Mammary epithelial cell (primary cell): ENCODE measurements around the gene PPP1R13B.

Experiments used
- EZH2 ChIP-seq: IDR thresholded peaks from 2 replicates; pipeline ENCODE4 v1.6.1; 2012; ENCODE audit warnings: low read length, inconsistent platforms, borderline replicate concordance
- TF ChIP-seq, protein P1 (sequence below), 2 donors: IDR thresholded peaks in 1 of 2; conservative IDR thresholded peaks in 1 of 2; 2 replicates each; pipeline ENCODE4 v1.5.1; 2011 to 2012; ENCODE audit warnings: inconsistent platforms in 2 of 2, low read length in 2 of 2, mild to moderate bottlenecking in 2 of 2, control low read depth in 1 of 2, low read depth in 1 of 2; ENCODE audit not compliant: insufficient read depth in 1 of 2; ENCODE audit errors: extremely low read depth in 1 of 2

DNA sequence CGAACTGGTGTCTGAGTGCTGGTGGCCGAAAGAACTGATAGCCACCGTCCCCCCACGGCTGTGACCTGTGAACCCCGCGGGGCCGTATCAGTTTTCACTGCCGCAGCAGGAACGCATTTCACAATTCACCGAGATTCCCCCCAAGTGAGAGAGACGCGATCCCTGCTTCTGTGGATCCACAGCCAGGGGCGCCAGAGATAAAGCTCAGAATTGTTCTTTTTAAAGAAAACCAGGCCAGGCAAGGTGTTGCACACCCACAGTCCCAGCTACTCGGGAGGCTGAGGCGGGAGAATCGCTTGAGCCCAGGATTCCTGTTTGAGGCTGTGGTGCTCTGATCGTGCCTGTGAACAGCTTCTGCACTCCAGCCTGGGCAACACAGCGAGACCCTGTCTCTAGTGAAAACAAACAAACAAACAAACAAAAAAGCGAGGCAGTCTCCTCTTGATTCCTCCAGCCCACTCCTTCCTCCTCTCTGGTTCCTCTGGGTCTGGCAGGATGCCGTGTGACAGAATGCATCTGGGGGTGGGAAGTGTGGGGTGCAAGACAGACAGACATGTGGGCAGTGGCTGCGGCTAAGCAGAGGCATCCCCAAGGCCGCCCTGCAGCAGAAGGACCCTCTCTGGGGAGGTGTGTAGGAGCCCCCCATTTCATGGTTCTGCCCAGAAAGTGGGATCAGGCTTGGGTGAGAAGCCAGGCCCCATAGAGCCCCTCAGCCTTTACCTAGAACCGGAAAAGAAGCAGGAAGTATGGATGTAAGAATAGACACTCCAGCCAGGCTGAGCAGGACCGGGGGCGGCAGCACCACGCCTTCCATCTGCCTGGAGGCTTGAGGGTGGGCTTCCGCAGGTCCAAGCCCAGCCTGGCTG lies 39.2 kb upstream of the PPP1R13B start:
- TF ChIP-seq, protein P1, sequence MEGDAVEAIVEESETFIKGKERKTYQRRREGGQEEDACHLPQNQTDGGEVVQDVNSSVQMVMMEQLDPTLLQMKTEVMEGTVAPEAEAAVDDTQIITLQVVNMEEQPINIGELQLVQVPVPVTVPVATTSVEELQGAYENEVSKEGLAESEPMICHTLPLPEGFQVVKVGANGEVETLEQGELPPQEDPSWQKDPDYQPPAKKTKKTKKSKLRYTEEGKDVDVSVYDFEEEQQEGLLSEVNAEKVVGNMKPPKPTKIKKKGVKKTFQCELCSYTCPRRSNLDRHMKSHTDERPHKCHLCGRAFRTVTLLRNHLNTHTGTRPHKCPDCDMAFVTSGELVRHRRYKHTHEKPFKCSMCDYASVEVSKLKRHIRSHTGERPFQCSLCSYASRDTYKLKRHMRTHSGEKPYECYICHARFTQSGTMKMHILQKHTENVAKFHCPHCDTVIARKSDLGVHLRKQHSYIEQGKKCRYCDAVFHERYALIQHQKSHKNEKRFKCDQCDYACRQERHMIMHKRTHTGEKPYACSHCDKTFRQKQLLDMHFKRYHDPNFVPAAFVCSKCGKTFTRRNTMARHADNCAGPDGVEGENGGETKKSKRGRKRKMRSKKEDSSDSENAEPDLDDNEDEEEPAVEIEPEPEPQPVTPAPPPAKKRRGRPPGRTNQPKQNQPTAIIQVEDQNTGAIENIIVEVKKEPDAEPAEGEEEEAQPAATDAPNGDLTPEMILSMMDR (conservative IDR thresholded peaks at IDR 0.05 in 1 of 2, IDR thresholded peaks at IDR 0.05 in 1 of 2; ENCODE audit: extremely low read depth in 1 of 2, insufficient read depth in 1 of 2, low read depth in 1 of 2, low read length in 2 of 2), result no peak
- TF ChIP-seq EZH2, result no peak
